ENCODE results near the gene PTGIR.

DNA sequence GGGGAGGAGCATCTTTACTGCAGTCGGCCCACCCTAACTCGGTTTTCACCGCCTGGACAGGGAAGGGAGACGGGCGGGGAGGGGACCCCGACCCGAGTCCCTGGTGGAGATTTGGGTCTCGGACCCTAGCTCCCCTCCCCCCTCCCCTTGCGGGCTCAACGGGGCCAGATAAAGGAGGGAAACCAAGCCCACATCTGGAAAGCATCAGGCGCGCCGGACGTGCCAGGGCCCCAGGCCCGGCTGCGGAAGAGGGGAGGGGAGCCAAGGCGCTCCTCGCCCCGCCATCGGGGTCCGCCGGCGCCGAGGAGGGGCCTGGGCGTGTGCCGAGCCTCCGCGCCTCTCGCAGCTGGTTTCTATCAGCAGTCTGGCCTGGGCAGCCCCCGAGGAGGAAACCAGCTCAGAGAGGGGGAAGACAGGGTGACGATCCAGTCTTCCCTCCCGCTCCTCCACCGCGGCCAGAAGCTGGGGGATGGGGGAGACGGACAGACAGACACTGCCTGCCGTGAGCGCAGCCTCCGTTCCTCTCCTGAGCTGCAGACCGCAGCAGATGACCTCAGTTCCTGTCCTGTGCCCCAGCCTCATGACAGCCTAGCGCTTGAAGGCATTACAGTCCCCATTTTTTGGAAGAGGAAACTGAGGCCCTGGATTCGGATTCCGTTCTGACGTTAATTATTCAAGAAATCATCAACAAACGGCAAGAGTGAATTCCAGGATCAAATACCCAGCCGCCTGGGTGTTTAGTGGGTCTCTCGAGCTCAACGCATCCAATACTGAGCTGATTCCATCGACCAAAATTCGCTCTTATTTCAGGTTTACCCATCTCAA is 14.7 kb upstream of the PTGIR start:
- TF ChIP-seq, protein P1, sequence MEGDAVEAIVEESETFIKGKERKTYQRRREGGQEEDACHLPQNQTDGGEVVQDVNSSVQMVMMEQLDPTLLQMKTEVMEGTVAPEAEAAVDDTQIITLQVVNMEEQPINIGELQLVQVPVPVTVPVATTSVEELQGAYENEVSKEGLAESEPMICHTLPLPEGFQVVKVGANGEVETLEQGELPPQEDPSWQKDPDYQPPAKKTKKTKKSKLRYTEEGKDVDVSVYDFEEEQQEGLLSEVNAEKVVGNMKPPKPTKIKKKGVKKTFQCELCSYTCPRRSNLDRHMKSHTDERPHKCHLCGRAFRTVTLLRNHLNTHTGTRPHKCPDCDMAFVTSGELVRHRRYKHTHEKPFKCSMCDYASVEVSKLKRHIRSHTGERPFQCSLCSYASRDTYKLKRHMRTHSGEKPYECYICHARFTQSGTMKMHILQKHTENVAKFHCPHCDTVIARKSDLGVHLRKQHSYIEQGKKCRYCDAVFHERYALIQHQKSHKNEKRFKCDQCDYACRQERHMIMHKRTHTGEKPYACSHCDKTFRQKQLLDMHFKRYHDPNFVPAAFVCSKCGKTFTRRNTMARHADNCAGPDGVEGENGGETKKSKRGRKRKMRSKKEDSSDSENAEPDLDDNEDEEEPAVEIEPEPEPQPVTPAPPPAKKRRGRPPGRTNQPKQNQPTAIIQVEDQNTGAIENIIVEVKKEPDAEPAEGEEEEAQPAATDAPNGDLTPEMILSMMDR (IDR thresholded peaks at IDR 0.05): no peak
- no peak for TF ChIP-seq POLR2A (IDR thresholded peaks at IDR 0.05)
